Activated CD8-positive, alpha-beta T cell treated with anti-CD3 and anti-CD28 coated beads for 36 hours (primary cell): ENCODE results near the gene ECI2. TPM values are rescaled to one million over a fixed set of nuclear protein-coding genes. Genes with fewer than 3 reads are reported as not detected.
"Not testable (repeated sequence)": the region's sequence is repeated elsewhere in the genome, so short reads cannot be mapped to it uniquely, and the experiment has no call there.

ENCODE experiments used
- ATAC-seq: fragments of 200-7000 bp; cut with Tn5 transposase; one replicate; pipeline ENCODE4 v1.10.0; 2021; ENCODE audit warnings: mild to moderate bottlenecking, moderate library complexity
- CTCF ChIA-PET: fragments of 350-600 bp; sonication (Branson Sonifier 250); formaldehyde crosslinking; loops from one replicate; lab custom pipeline; 2021; ENCODE audit warnings: antibody characterized with exemption; lab: Charles Lee
- POLR2A ChIA-PET: fragments of 350-600 bp; sonication (Branson Sonifier 250); formaldehyde crosslinking; loops from one replicate; lab custom pipeline; 2021; ENCODE audit warnings: antibody characterized with exemption; lab: Charles Lee
- DNase-seq: peaks from one replicate; pipeline ENCODE4 v3.0.0-alpha.2; 2020
- H3K27ac Mint-ChIP-seq: one replicate; pipeline ENCODE4 v1.8.0; 2021; ENCODE audit warnings: mild to moderate bottlenecking, mixed read lengths
- H3K27me3 Mint-ChIP-seq: one replicate; pipeline ENCODE4 v1.8.0; 2021; ENCODE audit warnings: mixed read lengths
- H3K36me3 Mint-ChIP-seq: one replicate; pipeline ENCODE4 v1.8.0; 2021; ENCODE audit warnings: low read depth, mixed read lengths
- H3K4me1 Mint-ChIP-seq: one replicate; pipeline ENCODE4 v1.8.0; 2021; ENCODE audit warnings: low read depth, mixed read lengths
- H3K4me3 Mint-ChIP-seq: one replicate; pipeline ENCODE4 v1.8.0; 2021; ENCODE audit warnings: mild to moderate bottlenecking, moderate library complexity, mixed read lengths
- H3K9me3 Mint-ChIP-seq: one replicate; pipeline ENCODE4 v1.8.0; 2021; ENCODE audit warnings: mixed read lengths
- CTCF ChIP-seq: fragments of 200-600 bp; IDR thresholded peaks from one replicate; pipeline ENCODE4 v1.8.0; 2022; ENCODE audit warnings: antibody characterized with exemption, mild to moderate bottlenecking
- intact Hi-C: fragments of 100-400 bp; cut with micrococcal nuclease; formaldehyde crosslinking; loops from one replicate; pipeline ENCODE4 v1.10.0; 2022
- total RNA-seq, 2 experiments: library from RNA; stranded (reverse); gene quantifications; one replicate each; pipeline ENCODE4 v1.2.3, GENCODE V29; 2021

Gene ECI2
- total RNA-seq, 2 experiments from 2014 or later, result 58.8 to 59.9 TPM

GRCh38 chr6:4101298-4101697, 34.1 kb downstream of the ECI2 start:
- H3K4me1 Mint-ChIP-seq, result no peaks in the 10 kb centered on the region
- ChIA-PET CTCF (interaction anchor here (2.2 kb wide), 1 partner anchor 54 kb away, joined by 7 read pairs; no protein-coding TSS in a partner anchor), POLR2A (no interaction called here)
- TF ChIP-seq CTCF, result no peak
- no peak for ATAC-seq
- intact Hi-C loops, result no loop called here
- no peak overlapping the region for H3K4me3 Mint-ChIP-seq
- no peaks in the 10 kb centered on the region for H3K36me3 Mint-ChIP-seq
- no peaks in the 10 kb centered on the region for H3K9me3 Mint-ChIP-seq
- no peak overlapping the region for H3K27ac Mint-ChIP-seq
- no peaks in the 10 kb centered on the region for H3K27me3 Mint-ChIP-seq
- DNase-seq, result no peak

GRCh38 chr6:4100655-4101054, 34.7 kb downstream of the ECI2 start:
- no peaks in the 10 kb centered on the region for H3K9me3 Mint-ChIP-seq
- ATAC-seq, result no peak
- H3K4me1 Mint-ChIP-seq, result no peaks in the 10 kb centered on the region
- no peaks in the 10 kb centered on the region for H3K27me3 Mint-ChIP-seq
- ChIA-PET CTCF (interaction anchor here (2.2 kb wide), 1 partner anchor 54 kb away, joined by 7 read pairs; no protein-coding TSS in a partner anchor), POLR2A (no interaction called here)
- no peak overlapping the region for H3K27ac Mint-ChIP-seq
- no peak overlapping the region for H3K4me3 Mint-ChIP-seq
- intact Hi-C loops, result no loop called here
- DNase-seq, result no peak
- no peak for TF ChIP-seq CTCF
- no peaks in the 10 kb centered on the region for H3K36me3 Mint-ChIP-seq

GRCh38 chr6:4093288-4093687, 42.1 kb downstream of the ECI2 start:
- no peak for TF ChIP-seq CTCF
- ChIA-PET POLR2A (no interaction called here), CTCF (interaction anchor here (0.9 kb wide), 1 partner anchor 26 kb away, joined by 3 read pairs; no protein-coding TSS in a partner anchor)
- Mint-ChIP-seq H3K4me1 (no peaks in the 10 kb centered on the region), H3K4me3 (no peak overlapping the region), H3K36me3 (no peaks in the 10 kb centered on the region), H3K27me3 (no peaks in the 10 kb centered on the region), H3K9me3 (no peaks in the 10 kb centered on the region), H3K27ac (no peak overlapping the region)
- intact Hi-C loops, result no loop called here
- ATAC-seq, result no peak
- DNase-seq, result no peak

GRCh38 chr6:4091941-4092340, 43.4 kb downstream of the ECI2 start:
- POLR2A ChIA-PET, result no interaction called here
- no peak for DNase-seq

GRCh38 chr6:4090043-4090442, 45.3 kb downstream of the ECI2 start:
- H3K27me3 Mint-ChIP-seq, intact Hi-C loops, H3K27ac Mint-ChIP-seq, H3K4me1 Mint-ChIP-seq, POLR2A ChIA-PET, H3K4me3 Mint-ChIP-seq, H3K36me3 Mint-ChIP-seq, H3K9me3 Mint-ChIP-seq, DNase-seq, ATAC-seq: not testable (repeated sequence)
- CTCF ChIA-PET, result interaction anchor here (0.7 kb wide), 1 partner anchor 27 kb away, joined by 3 read pairs; no protein-coding TSS in a partner anchor

More at GRCh38 chr6:4091941-4092340, 43.4 kb downstream of the ECI2 start:
- no peaks in the 10 kb centered on the region for H3K36me3 Mint-ChIP-seq
- no peaks in the 10 kb centered on the region for H3K9me3 Mint-ChIP-seq
- ATAC-seq, result no peak
- no peaks in the 10 kb centered on the region for H3K4me1 Mint-ChIP-seq
- H3K27ac Mint-ChIP-seq, result no peak overlapping the region
- TF ChIP-seq CTCF, result no peak
- H3K4me3 Mint-ChIP-seq, result no peak overlapping the region
- no peaks in the 10 kb centered on the region for H3K27me3 Mint-ChIP-seq
- CTCF ChIA-PET, result no interaction called here
- intact Hi-C loops, result no loop called here
